Smooth muscle cell (in vitro differentiated cells): ENCODE results near the gene CEP104. TPM values are rescaled to one million over a fixed set of nuclear protein-coding genes. Genes with fewer than 3 reads are reported as not detected.
"Not testable (repeated sequence)": the region's sequence is repeated elsewhere in the genome, so short reads cannot be mapped to it uniquely, and the experiment has no call there.

Experiments
- DNase-seq: peaks from one replicate; lab custom pipeline; 2025; ENCODE audit not compliant: unreplicated experiment; lab: John Stamatoyannopoulos, UW
- H2AFZ ChIP-seq: fragments of 200-600 bp; sonication (generic); 2 replicates; pipeline ENCODE4 v1.6.0; 2016; ENCODE audit warnings: antibody characterized with exemption, low read depth, mild to moderate bottlenecking
- H3F3A ChIP-seq: fragments of 200-600 bp; sonication (generic); 2 replicates; pipeline ENCODE4 v1.6.0; 2017; ENCODE audit warnings: antibody characterized with exemption, low read depth
- H3K27ac ChIP-seq: fragments of 200-600 bp; sonication (generic); 2 replicates; pipeline ENCODE4 v1.5.1; 2016; ENCODE audit warnings: low read depth, mild to moderate bottlenecking
- H3K27me3 ChIP-seq: fragments of 200-600 bp; sonication (generic); 2 replicates; pipeline ENCODE4 v1.6.1; 2016; ENCODE audit warnings: low read depth, mild to moderate bottlenecking
- H3K36me3 ChIP-seq: fragments of 200-600 bp; sonication (generic); 2 replicates; pipeline ENCODE4 v1.5.1; 2016; ENCODE audit warnings: low read depth
- H3K4me1 ChIP-seq: fragments of 200-600 bp; sonication (generic); 2 replicates; pipeline ENCODE4 v1.5.1; 2016; ENCODE audit warnings: low read depth
- H3K4me2 ChIP-seq: fragments of 200-600 bp; sonication (generic); 2 replicates; pipeline ENCODE4 v1.6.0; 2016; ENCODE audit warnings: mild to moderate bottlenecking
- H3K4me3 ChIP-seq: fragments of 200-600 bp; sonication (generic); 2 replicates; pipeline ENCODE4 v1.5.1; 2016; ENCODE audit warnings: mild to moderate bottlenecking
- H3K79me2 ChIP-seq: fragments of 200-600 bp; sonication (generic); 2 replicates; pipeline ENCODE4 v1.6.0; 2016; ENCODE audit warnings: low read depth, mild to moderate bottlenecking
- H3K9ac ChIP-seq: fragments of 200-600 bp; sonication (generic); 2 replicates; pipeline ENCODE4 v1.6.0; 2016; ENCODE audit warnings: low read depth
- H3K9me3 ChIP-seq: fragments of 200-600 bp; sonication (generic); replicated peaks from 2 replicates; pipeline ENCODE4 v1.5.1; 2016; ENCODE audit warnings: low read depth
- H4K20me1 ChIP-seq: fragments of 200-600 bp; sonication (generic); 2 replicates; pipeline ENCODE4 v1.6.0; 2016; ENCODE audit warnings: low read depth
- WGBS: methylation state at CpG from one replicate; pipeline ENCODE4 v1.1.7; 2016; ENCODE audit warnings: low lambda C conversion rate; 5-methylcytosine and 5-hydroxymethylcytosine counted together
- polyA plus RNA-seq: library from polyadenylated mRNA; unstranded; fragments of >200 nt; fragmentation: Nextera tagmentation; extraction: Ambion mirVana; gene quantifications from 2 replicates; pipeline ENCODE4 v1.2.1, GENCODE V29; 2016
- total RNA-seq: library from RNA; depleted of rRNA; stranded (reverse); fragments of >200 nt; gene quantifications from 2 replicates; pipeline ENCODE4 v1.2.3, GENCODE V29; 2014
- TF ChIP-seq, protein P1 (sequence below): fragments of 200-600 bp; sonication (generic); IDR thresholded peaks from 2 replicates; pipeline ENCODE4 v1.5.1; 2017; ENCODE audit warnings: borderline replicate concordance, mild to moderate bottlenecking, antibody characterized with exemption; ENCODE audit not compliant: insufficient read depth, poor library complexity, severe bottlenecking

The CEP104 gene
- total and polyA plus RNA-seq, 2 experiments from 2014 or later = 16.8 to 25.4 TPM

GRCh38 chr1:3809680-3810079 is 47.3 kb downstream of the CEP104 start:
- Histone ChIP-seq H2AFZ (no peak overlapping the region), H4K20me1 (no peaks in the 10 kb centered on the region), H3F3A (no peaks in the 10 kb centered on the region), H3K4me3 (no peak overlapping the region), H3K36me3 (peaks cover 3% of the 10 kb centered on the region), H3K9ac (no peak overlapping the region), H3K27me3 (no peaks in the 10 kb centered on the region), H3K4me2 (no peak overlapping the region), H3K9me3 (no peaks in the 10 kb centered on the region), H3K27ac (no peak overlapping the region), H3K79me2 (no peaks in the 10 kb centered on the region), H3K4me1 (no peaks in the 10 kb centered on the region)
- WGBS = 80% methylated on average over 7 of the region's 7 CpGs
- TF ChIP-seq, protein P1, sequence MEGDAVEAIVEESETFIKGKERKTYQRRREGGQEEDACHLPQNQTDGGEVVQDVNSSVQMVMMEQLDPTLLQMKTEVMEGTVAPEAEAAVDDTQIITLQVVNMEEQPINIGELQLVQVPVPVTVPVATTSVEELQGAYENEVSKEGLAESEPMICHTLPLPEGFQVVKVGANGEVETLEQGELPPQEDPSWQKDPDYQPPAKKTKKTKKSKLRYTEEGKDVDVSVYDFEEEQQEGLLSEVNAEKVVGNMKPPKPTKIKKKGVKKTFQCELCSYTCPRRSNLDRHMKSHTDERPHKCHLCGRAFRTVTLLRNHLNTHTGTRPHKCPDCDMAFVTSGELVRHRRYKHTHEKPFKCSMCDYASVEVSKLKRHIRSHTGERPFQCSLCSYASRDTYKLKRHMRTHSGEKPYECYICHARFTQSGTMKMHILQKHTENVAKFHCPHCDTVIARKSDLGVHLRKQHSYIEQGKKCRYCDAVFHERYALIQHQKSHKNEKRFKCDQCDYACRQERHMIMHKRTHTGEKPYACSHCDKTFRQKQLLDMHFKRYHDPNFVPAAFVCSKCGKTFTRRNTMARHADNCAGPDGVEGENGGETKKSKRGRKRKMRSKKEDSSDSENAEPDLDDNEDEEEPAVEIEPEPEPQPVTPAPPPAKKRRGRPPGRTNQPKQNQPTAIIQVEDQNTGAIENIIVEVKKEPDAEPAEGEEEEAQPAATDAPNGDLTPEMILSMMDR = no peak
- DNase-seq = no peak

GRCh38 chr1:3807769-3808168 is 49.2 kb downstream of the CEP104 start:
- H3K27me3 ChIP-seq = no peaks in the 10 kb centered on the region
- no peak overlapping the region for H3K27ac ChIP-seq
- no peaks in the 10 kb centered on the region for H3F3A ChIP-seq
- no peaks in the 10 kb centered on the region for H3K79me2 ChIP-seq
- no peaks in the 10 kb centered on the region for H3K9me3 ChIP-seq
- WGBS = 71% methylated on average over 5 of the region's 5 CpGs
- no peak overlapping the region for H3K4me2 ChIP-seq
- no peak overlapping the region for H3K4me3 ChIP-seq
- no peak overlapping the region for H2AFZ ChIP-seq
- no peaks in the 10 kb centered on the region for H3K4me1 ChIP-seq
- no peaks in the 10 kb centered on the region for H4K20me1 ChIP-seq
- H3K36me3 ChIP-seq = no peaks in the 10 kb centered on the region
- no peak overlapping the region for H3K9ac ChIP-seq
- TF ChIP-seq, protein P1 = no peak
- DNase-seq = no peak

DNA sequence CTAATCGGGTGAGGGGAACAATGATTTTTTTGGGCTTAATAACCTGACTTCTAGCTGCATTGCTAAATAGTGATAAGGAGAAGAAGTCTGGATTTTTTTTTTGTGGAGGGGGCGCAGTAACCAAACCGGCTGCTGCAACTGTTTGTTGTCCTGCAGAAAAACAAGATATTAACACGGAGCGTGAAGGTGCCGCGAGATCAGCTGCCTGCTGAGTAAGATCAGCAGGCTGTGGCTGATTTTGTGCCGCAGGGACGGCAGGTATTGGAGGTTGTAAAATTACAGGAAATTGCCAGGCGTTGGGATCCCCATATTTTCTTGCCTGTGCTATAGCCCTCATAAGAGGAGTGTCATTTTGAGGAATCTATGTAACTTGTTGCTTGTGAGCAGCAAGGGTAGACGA is 52.0 kb downstream of the CEP104 start:
- no peak overlapping the region for H3K4me2 ChIP-seq
- no peak overlapping the region for H3K27ac ChIP-seq
- no peak overlapping the region for H3K9ac ChIP-seq
- H3K9me3 ChIP-seq = no peaks in the 10 kb centered on the region
- WGBS = 93% methylated on average over 11 of the region's 11 CpGs
- no peak overlapping the region for H2AFZ ChIP-seq
- TF ChIP-seq, protein P1 = no peak
- no peaks in the 10 kb centered on the region for H3K79me2 ChIP-seq
- H3F3A ChIP-seq = no peaks in the 10 kb centered on the region
- no peaks in the 10 kb centered on the region for H3K36me3 ChIP-seq
- no peak overlapping the region for H3K4me3 ChIP-seq
- DNase-seq = no peak
- no peaks in the 10 kb centered on the region for H3K4me1 ChIP-seq
- H3K27me3 ChIP-seq = no peaks in the 10 kb centered on the region
- no peaks in the 10 kb centered on the region for H4K20me1 ChIP-seq

- not testable (repeated sequence) for H2AFZ ChIP-seq, H3K4me1 ChIP-seq, H3K4me3 ChIP-seq, H3K9me3 ChIP-seq, H3F3A ChIP-seq, H3K36me3 ChIP-seq, H3K27me3 ChIP-seq, H3K27ac ChIP-seq, H3K79me2 ChIP-seq, H3K4me2 ChIP-seq, H3K9ac ChIP-seq, DNase-seq, H4K20me1 ChIP-seq
- 81% methylated on average over 7 of the region's 7 CpGs for WGBS
Observed at GRCh38 chr1:3804627-3804944, 52.4 kb downstream of the CEP104 start.
